Endothelial cell of umbilical vein (primary cell): ENCODE data around the gene SLC39A11. TPM values are rescaled to one million over a fixed set of nuclear protein-coding genes. Genes with fewer than 3 reads are reported as not detected.

Experiments used
- BruUV-seq: library from RNA; stranded (reverse); fragments of 400-500 nt; replicated peaks from 2 replicates; lab custom pipeline; 2021; lab: Mats Ljungman, UMichigan
- CTCF ChIA-PET: fragments of 300-600, 350-600 bp; sonication (Branson Sonifier 250); formaldehyde crosslinking; loops from one replicate; lab custom pipeline; 2021; ENCODE audit warnings: antibody characterized with exemption, inconsistent platforms; lab: Charles Lee
- POLR2A ChIA-PET: fragments of 300-600, 350-600 bp; sonication (Branson Sonifier 250); formaldehyde crosslinking; loops from one replicate; lab custom pipeline; 2021; ENCODE audit warnings: antibody characterized with exemption, inconsistent platforms; lab: Charles Lee
- DNase-seq: peaks from one replicate; pipeline ENCODE4 v3.0.0-alpha.2; 2011; ENCODE audit warnings: low read depth, low spot score
- FAIRE-seq: peaks from 2 replicates; lab custom pipeline; 2011; peaks lifted over from hg19 to GRCh38; lab: Jason Lieb, UNC
- H2AFZ ChIP-seq: 2 replicates; pipeline ENCODE4 v1.6.0; 2012; ENCODE audit warnings: low read depth, low read length, control low read depth, inconsistent platforms
- H3K27ac ChIP-seq: 2 replicates; pipeline ENCODE4 v1.5.1; 2011; ENCODE audit warnings: low read depth, mild to moderate bottlenecking, control low read depth, low read length, moderate library complexity; ENCODE audit not compliant: insufficient read depth
- H3K27me3 ChIP-seq, 2 experiments: 2 replicates each; pipeline versions ENCODE4 v1.6.0 to v1.6.1; 2011; ENCODE audit warnings: low read length in 2 of 2, mixed read lengths in 1 of 2; ENCODE audit not compliant: control insufficient read depth in 2 of 2, insufficient read depth in 2 of 2
- H3K36me3 ChIP-seq, 2 experiments: 2 replicates in 1 of 2; 3 replicates in 1 of 2; pipeline ENCODE4 v1.5.1; 2011; ENCODE audit warnings: low read length in 2 of 2, mild to moderate bottlenecking in 1 of 2, moderate library complexity in 1 of 2; ENCODE audit not compliant: control insufficient read depth in 2 of 2, insufficient read depth in 2 of 2; ENCODE audit errors: extremely low read depth in 1 of 2
- H3K4me1 ChIP-seq: 3 replicates; pipeline ENCODE4 v1.5.1; 2011; ENCODE audit warnings: mild to moderate bottlenecking, low read length; ENCODE audit not compliant: control insufficient read depth, insufficient read depth; ENCODE audit errors: extremely low read depth
- H3K4me2 ChIP-seq: 2 replicates; pipeline ENCODE4 v1.6.1; 2011; ENCODE audit warnings: low read length, control low read depth, mixed read lengths; ENCODE audit not compliant: insufficient read depth
- H3K4me3 ChIP-seq, 3 experiments: fragments of 200-600 bp in 1 of 3; sonication (generic), shearing (Covaris generic) in 1 of 3; replicated peaks in 1 of 3; 2 replicates each; pipeline ENCODE4 v1.5.1; 2011 to 2016; ENCODE audit warnings: control low read depth in 3 of 3, low read length in 3 of 3, mild to moderate bottlenecking in 2 of 3, inconsistent platforms in 1 of 3, low read depth in 1 of 3, moderate library complexity in 1 of 3; ENCODE audit not compliant: insufficient read depth in 1 of 3
- H3K79me2 ChIP-seq: 2 replicates; pipeline ENCODE4 v1.6.0; 2012; ENCODE audit warnings: low read length, inconsistent platforms; ENCODE audit not compliant: control insufficient read depth, insufficient read depth
- H3K9ac ChIP-seq: replicated peaks from 2 replicates; pipeline ENCODE3; 2011; ENCODE audit warnings: low read length, control low read depth; ENCODE audit not compliant: insufficient read depth; ENCODE audit errors: extremely low read depth
- H3K9me1 ChIP-seq: replicated peaks from 3 replicates; pipeline ENCODE4 v1.6.0; 2011; ENCODE audit warnings: mild to moderate bottlenecking, low read length; ENCODE audit not compliant: control insufficient read depth, insufficient read depth; ENCODE audit errors: extremely low read depth
- H3K9me3 ChIP-seq: replicated peaks from 2 replicates; pipeline ENCODE4 v1.5.1; 2012; ENCODE audit warnings: low read length, inconsistent platforms; ENCODE audit not compliant: control insufficient read depth, insufficient read depth
- H4K20me1 ChIP-seq: replicated peaks from 2 replicates; pipeline ENCODE3; 2011; ENCODE audit warnings: mild to moderate bottlenecking, low read length; ENCODE audit not compliant: control insufficient read depth, insufficient read depth; ENCODE audit errors: extremely low read depth
- CTCF ChIP-seq, 2 donors: IDR thresholded peaks; 1 replicate in 1 of 2; 2 replicates in 1 of 2; pipeline ENCODE4 v1.5.1; 2011; ENCODE audit warnings: low read length in 2 of 2, mild to moderate bottlenecking in 2 of 2, moderate library complexity in 2 of 2, control low read depth in 1 of 2, inconsistent platforms in 1 of 2, low read depth in 1 of 2; ENCODE audit not compliant: insufficient read depth in 1 of 2; ENCODE audit errors: extremely low read depth in 1 of 2
- EZH2 ChIP-seq: IDR thresholded peaks from 2 replicates; pipeline ENCODE4 v1.6.1; 2012; ENCODE audit warnings: borderline replicate concordance, low read depth, mild to moderate bottlenecking, moderate library complexity, low read length, inconsistent platforms; ENCODE audit not compliant: severe bottlenecking
- FOS ChIP-seq: IDR thresholded peaks from 2 replicates; pipeline ENCODE4 v1.6.1; 2011; ENCODE audit warnings: mild to moderate bottlenecking, low read length, moderate library complexity, borderline replicate concordance; ENCODE audit not compliant: insufficient read depth
- GATA2 ChIP-seq: IDR thresholded peaks from 2 replicates; pipeline ENCODE4 v1.7.0; 2011; ENCODE audit warnings: low read depth, mild to moderate bottlenecking, moderate library complexity, mixed read lengths, low read length; ENCODE audit not compliant: insufficient read length, insufficient read depth
- JUN ChIP-seq: IDR thresholded peaks from 2 replicates; pipeline ENCODE4 v1.6.1; 2011; ENCODE audit warnings: borderline replicate concordance, low read depth; ENCODE audit not compliant: insufficient read length, insufficient read depth
- MAX ChIP-seq: IDR thresholded peaks from 2 replicates; pipeline ENCODE4 v1.6.1; 2011; ENCODE audit not compliant: insufficient read depth, insufficient read length
- MYC ChIP-seq: IDR thresholded peaks from one replicate; pipeline ENCODE4 v1.6.1; 2011; ENCODE audit warnings: mild to moderate bottlenecking, low read depth, low read length
- POLR2A ChIP-seq: IDR thresholded peaks from 2 replicates; pipeline ENCODE4 v1.6.1; 2012; ENCODE audit warnings: low read depth, mild to moderate bottlenecking, control low read depth, low read length
- POLR2AphosphoS5 ChIP-seq: IDR thresholded peaks from 2 replicates; pipeline ENCODE4 v1.6.1; 2012; ENCODE audit warnings: low read depth, mild to moderate bottlenecking, control low read depth, low read length, moderate library complexity; ENCODE audit not compliant: insufficient read depth
- dilution Hi-C: fragments of 300-500 bp; cut with MboI; formaldehyde crosslinking; loops from one replicate; pipeline ENCODE4 v1.15.0; 2019; ENCODE audit warnings: low sequenced_read_pairs; ENCODE audit not compliant: extremely low pct_ligation_motif_present
- intact Hi-C: fragments of 100-400 bp; cut with micrococcal nuclease; formaldehyde crosslinking; loops from one replicate; pipeline ENCODE4 v1.10.0; 2022
- polyA plus RNA-seq, 4 experiments: library from polyadenylated mRNA; depleted of rRNA in 3 of 4; stranded (reverse) in 3 of 4; unstranded in 1 of 4; fragments of >200 nt; gene quantifications; 2 replicates each; pipeline versions ENCODE4 v1.2.1 to v1.2.3, GENCODE V29; 2011 to 2012; ENCODE audit warnings: missing spikeins in 1 of 4
- total RNA-seq: library from RNA; stranded (reverse); gene quantifications from 2 replicates; pipeline ENCODE4 v1.2.3, GENCODE V29; 2021

The SLC39A11 gene
- total and polyA plus RNA-seq, 2 donors (not counting 3 experiments of a cell fraction or from before 2014, with no cell fraction given) = 8.1 to 11.9 TPM

- no peaks in the 10 kb centered on the region for H3K27me3 ChIP-seq
- H3K36me3 ChIP-seq = no peaks in the 10 kb centered on the region
- DNase-seq (peak; percentile 23), FAIRE-seq (peak; percentile 77)
- dilution Hi-C loops = no loop called here
- H3K4me2 ChIP-seq = peak overlapping the region; percentile 39
- no peaks in the 10 kb centered on the region for H3K9me1 ChIP-seq
- ChIA-PET CTCF (interaction anchor here (1.3 to 1.7 kb wide), 2 partner anchors 18 to 243 kb away, joined by 3 to 9 read pairs; no protein-coding TSS in a partner anchor), POLR2A (no interaction called here)
- intact Hi-C loops = no loop called here
- H3K27ac ChIP-seq = no peak overlapping the region
- H3K9me3 ChIP-seq = no peaks in the 10 kb centered on the region
- no peak overlapping the region for H2AFZ ChIP-seq
- no peaks in the 10 kb centered on the region for H3K79me2 ChIP-seq
- H3K4me3 ChIP-seq = no peak overlapping the region
- H4K20me1 ChIP-seq = no peaks in the 10 kb centered on the region
- peaks cover 8% of the 10 kb centered on the region for H3K4me1 ChIP-seq
- no TSS peak for BruUV-seq
- TF ChIP-seq EZH2 (no peak), JUN (peak; percentile 40), GATA2 (no peak)
- H3K9ac ChIP-seq = no peak overlapping the region
Measured at GRCh38 chr17:72967977-72968585, 124.4 kb downstream of the SLC39A11 start.

- Histone ChIP-seq H3K79me2 (no peaks in the 10 kb centered on the region), H3K9me1 (no peaks in the 10 kb centered on the region), H2AFZ (no peak overlapping the region), H3K4me3 (no peak overlapping the region), H3K27me3 (no peaks in the 10 kb centered on the region), H3K27ac (no peak overlapping the region), H3K36me3 (no peaks in the 10 kb centered on the region), H3K4me1 (peaks cover 8% of the 10 kb centered on the region), H3K9me3 (no peaks in the 10 kb centered on the region), H3K9ac (no peak overlapping the region), H4K20me1 (no peaks in the 10 kb centered on the region), H3K4me2 (no peak overlapping the region)
- ChIA-PET POLR2A (no interaction called here), CTCF (interaction anchor here (1.3 to 1.7 kb wide), 2 partner anchors 19 to 242 kb away, joined by 3 to 9 read pairs; no protein-coding TSS in a partner anchor)
- TF ChIP-seq EZH2 (no peak), CTCF (IDR thresholded peaks at IDR 0.05; ENCODE audit: extremely low read depth in 1 of 2, insufficient read depth in 1 of 2, low read depth in 1 of 2, low read length in 2 of 2) (no peak), MYC (no peak), MAX (no peak), GATA2 (no peak), JUN (no peak), POLR2AphosphoS5 (no peak), POLR2A (no peak), FOS (no peak)
- dilution Hi-C loops (no loop called here), intact Hi-C loops (no loop called here)
- FAIRE-seq (no peak), DNase-seq (no peak)
- BruUV-seq = no TSS peak
Measured at GRCh38 chr17:72967277-72967970, 125.1 kb downstream of the SLC39A11 start.
